ENCODE data around the gene SLC18A3.

The SLC18A3 gene

GRCh38 chr10:49644035-49644646 is 34.0 kb downstream of the SLC18A3 start:
- TF ChIP-seq CEBPB (IDR thresholded peaks at IDR 0.05): no peak
- TF ChIP-seq, protein P1, sequence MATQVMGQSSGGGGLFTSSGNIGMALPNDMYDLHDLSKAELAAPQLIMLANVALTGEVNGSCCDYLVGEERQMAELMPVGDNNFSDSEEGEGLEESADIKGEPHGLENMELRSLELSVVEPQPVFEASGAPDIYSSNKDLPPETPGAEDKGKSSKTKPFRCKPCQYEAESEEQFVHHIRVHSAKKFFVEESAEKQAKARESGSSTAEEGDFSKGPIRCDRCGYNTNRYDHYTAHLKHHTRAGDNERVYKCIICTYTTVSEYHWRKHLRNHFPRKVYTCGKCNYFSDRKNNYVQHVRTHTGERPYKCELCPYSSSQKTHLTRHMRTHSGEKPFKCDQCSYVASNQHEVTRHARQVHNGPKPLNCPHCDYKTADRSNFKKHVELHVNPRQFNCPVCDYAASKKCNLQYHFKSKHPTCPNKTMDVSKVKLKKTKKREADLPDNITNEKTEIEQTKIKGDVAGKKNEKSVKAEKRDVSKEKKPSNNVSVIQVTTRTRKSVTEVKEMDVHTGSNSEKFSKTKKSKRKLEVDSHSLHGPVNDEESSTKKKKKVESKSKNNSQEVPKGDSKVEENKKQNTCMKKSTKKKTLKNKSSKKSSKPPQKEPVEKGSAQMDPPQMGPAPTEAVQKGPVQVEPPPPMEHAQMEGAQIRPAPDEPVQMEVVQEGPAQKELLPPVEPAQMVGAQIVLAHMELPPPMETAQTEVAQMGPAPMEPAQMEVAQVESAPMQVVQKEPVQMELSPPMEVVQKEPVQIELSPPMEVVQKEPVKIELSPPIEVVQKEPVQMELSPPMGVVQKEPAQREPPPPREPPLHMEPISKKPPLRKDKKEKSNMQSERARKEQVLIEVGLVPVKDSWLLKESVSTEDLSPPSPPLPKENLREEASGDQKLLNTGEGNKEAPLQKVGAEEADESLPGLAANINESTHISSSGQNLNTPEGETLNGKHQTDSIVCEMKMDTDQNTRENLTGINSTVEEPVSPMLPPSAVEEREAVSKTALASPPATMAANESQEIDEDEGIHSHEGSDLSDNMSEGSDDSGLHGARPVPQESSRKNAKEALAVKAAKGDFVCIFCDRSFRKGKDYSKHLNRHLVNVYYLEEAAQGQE (IDR thresholded peaks at IDR 0.05; ENCODE audit: low read depth): no peak
- no peak for TF ChIP-seq YY1 (IDR thresholded peaks at IDR 0.05; ENCODE audit: low read depth)
- no peak for TF ChIP-seq TAF1 (IDR thresholded peaks at IDR 0.05; ENCODE audit: low read depth)
- no peak for TF ChIP-seq USF1 (IDR thresholded peaks at IDR 0.05)
- TF ChIP-seq CREB1 (IDR thresholded peaks at IDR 0.05; ENCODE audit: low read depth): no peak
- no peak for TF ChIP-seq NFIC (IDR thresholded peaks at IDR 0.05)
- no peak for TF ChIP-seq RAD21 (IDR thresholded peaks at IDR 0.05; ENCODE audit: low read depth)
- TF ChIP-seq, protein P2, sequence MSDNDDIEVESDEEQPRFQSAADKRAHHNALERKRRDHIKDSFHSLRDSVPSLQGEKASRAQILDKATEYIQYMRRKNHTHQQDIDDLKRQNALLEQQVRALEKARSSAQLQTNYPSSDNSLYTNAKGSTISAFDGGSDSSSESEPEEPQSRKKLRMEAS (IDR thresholded peaks at IDR 0.05): no peak
- no peak for TF ChIP-seq FOXM1 (IDR thresholded peaks at IDR 0.05; ENCODE audit: borderline replicate concordance, low read depth)
- TF ChIP-seq EGR1 (IDR thresholded peaks at IDR 0.05): no peak
- no peak for TF ChIP-seq EP300 (IDR thresholded peaks at IDR 0.05; ENCODE audit: borderline replicate concordance)
- TF ChIP-seq ZBTB7A (IDR thresholded peaks at IDR 0.05; ENCODE audit: low read depth): no peak

GRCh38 chr10:49645417-49645816 is 35.3 kb downstream of the SLC18A3 start:
- TF ChIP-seq EP300 (IDR thresholded peaks at IDR 0.05; ENCODE audit: borderline replicate concordance) (no peak), RAD21 (IDR thresholded peaks at IDR 0.05; ENCODE audit: low read depth) (no peak), EGR1 (IDR thresholded peaks at IDR 0.05) (no peak), NFIC (IDR thresholded peaks at IDR 0.05) (no peak), FOXM1 (IDR thresholded peaks at IDR 0.05; ENCODE audit: borderline replicate concordance, low read depth) (no peak), CEBPB (IDR thresholded peaks at IDR 0.05) (no peak), TEAD4 (IDR thresholded peaks at IDR 0.05) (no peak), TCF12 (IDR thresholded peaks at IDR 0.05; ENCODE audit: low read depth) (no peak), USF1 (IDR thresholded peaks at IDR 0.05) (no peak), ZBTB7A (IDR thresholded peaks at IDR 0.05; ENCODE audit: low read depth) (no peak), CREB1 (IDR thresholded peaks at IDR 0.05; ENCODE audit: low read depth) (no peak), TAF1 (IDR thresholded peaks at IDR 0.05; ENCODE audit: low read depth) (no peak), YY1 (IDR thresholded peaks at IDR 0.05; ENCODE audit: low read depth) (no peak)
- TF ChIP-seq, protein P1 (IDR thresholded peaks at IDR 0.05; ENCODE audit: low read depth): no peak
- TF ChIP-seq, protein P2 (IDR thresholded peaks at IDR 0.05): no peak

GRCh38 chr10:49645871-49646870 is 36.1 kb downstream of the SLC18A3 start:
- TF ChIP-seq YY1 (IDR thresholded peaks at IDR 0.05; ENCODE audit: low read depth): no peak
- TF ChIP-seq RAD21 (IDR thresholded peaks at IDR 0.05; ENCODE audit: low read depth): no peak
- no peak for TF ChIP-seq TAF1 (IDR thresholded peaks at IDR 0.05; ENCODE audit: low read depth)

- TF ChIP-seq RAD21 (IDR thresholded peaks at IDR 0.05; ENCODE audit: low read depth) (no peak), EGR1 (IDR thresholded peaks at IDR 0.05) (no peak), YY1 (IDR thresholded peaks at IDR 0.05; ENCODE audit: low read depth) (no peak), TEAD4 (IDR thresholded peaks at IDR 0.05) (no peak), TAF1 (IDR thresholded peaks at IDR 0.05; ENCODE audit: low read depth) (no peak), CEBPB (IDR thresholded peaks at IDR 0.05) (no peak), ZBTB7A (IDR thresholded peaks at IDR 0.05; ENCODE audit: low read depth) (no peak)
- TF ChIP-seq, protein P2 (IDR thresholded peaks at IDR 0.05): no peak
- TF ChIP-seq, protein P1 (IDR thresholded peaks at IDR 0.05; ENCODE audit: low read depth): no peak
Observed at GRCh38 chr10:49647554-49647953, 37.4 kb downstream of the SLC18A3 start.
